ENCODE data around the gene MLX. TPM values are rescaled to one million over a fixed set of nuclear protein-coding genes. Genes with fewer than 3 reads are reported as not detected.
A peak's percentile ranks its signal among the peaks of the same experiment; 100 is the strongest.
"Not testable (repeated sequence)": the region's sequence is repeated elsewhere in the genome, so short reads cannot be mapped to it uniquely, and the experiment has no call there.

The MLX gene
- total RNA-seq, 1 donor from 2014 or later: 22.8 TPM

DNA sequence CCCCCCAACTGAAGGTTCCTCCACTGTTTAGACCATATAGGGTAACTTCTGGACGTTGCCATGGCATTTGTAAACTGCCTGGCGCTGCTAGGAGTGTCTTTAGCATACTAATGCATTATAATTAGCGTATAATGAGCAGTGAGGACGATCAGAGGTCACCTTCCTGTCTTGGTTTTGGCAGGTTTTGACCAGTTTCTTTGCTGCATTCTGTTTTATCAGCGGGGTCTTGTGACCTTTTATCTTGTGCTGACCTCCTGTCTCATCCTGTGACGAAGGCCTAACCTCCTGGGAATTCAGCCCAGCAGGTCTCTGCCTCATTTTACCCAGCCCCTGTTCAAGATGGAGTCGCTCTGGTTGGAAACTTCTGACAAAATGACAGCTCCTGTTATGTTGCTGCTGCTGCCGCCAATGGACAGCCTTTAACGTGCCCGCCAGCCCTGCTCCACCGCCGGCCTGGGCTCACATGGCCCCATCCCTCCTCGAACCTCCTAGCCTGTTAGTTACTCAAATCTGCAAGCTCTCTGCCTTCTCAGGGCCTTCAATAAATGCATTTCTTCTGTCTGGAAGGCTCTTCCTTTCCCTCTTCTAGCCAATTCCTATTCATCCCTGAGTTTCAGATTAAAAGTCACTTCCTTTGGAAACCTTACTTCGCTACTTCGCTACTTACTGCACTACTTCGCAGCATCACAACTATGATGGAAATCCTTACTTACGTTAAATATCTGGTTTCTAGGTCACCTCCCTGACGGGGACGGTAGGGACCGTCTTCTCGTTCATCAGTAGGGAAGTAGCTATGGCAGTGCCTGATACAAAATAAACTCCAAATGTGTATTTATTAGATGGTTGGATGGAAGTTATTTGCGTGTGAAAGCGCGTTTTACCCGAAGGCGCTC is 31.5 kb upstream of the MLX start:
- no peak for FAIRE-seq
- DNase-seq (ENCODE audit: low spot score in 2 of 2): peak in 1 of 2 donors; percentile 49

DNA sequence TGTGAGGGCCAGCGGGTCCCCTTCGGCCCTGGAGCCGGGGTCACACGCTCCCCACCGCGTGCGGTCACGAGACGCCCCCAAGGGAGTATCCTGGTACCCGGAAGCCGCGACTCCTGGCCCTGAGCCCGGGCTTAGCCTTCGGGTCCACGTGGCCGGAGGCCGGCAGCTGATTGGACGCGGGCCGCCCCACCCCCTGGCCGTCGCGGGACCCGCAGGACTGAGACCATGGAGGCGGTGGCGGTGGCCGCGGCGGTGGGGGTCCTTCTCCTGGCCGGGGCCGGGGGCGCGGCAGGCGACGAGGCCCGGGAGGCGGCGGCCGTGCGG is 30.9 kb upstream of the MLX start, which contains the start of gene NAGLU:
NAGLU (plus strand) TSS at position 194 of the 324 bp plus-strand sequence; CDS start at position 226, 32 bp downstream.
- FAIRE-seq (no peak), DNase-seq (ENCODE audit: low spot score in 2 of 2) (peak; percentile 99)

DNA sequence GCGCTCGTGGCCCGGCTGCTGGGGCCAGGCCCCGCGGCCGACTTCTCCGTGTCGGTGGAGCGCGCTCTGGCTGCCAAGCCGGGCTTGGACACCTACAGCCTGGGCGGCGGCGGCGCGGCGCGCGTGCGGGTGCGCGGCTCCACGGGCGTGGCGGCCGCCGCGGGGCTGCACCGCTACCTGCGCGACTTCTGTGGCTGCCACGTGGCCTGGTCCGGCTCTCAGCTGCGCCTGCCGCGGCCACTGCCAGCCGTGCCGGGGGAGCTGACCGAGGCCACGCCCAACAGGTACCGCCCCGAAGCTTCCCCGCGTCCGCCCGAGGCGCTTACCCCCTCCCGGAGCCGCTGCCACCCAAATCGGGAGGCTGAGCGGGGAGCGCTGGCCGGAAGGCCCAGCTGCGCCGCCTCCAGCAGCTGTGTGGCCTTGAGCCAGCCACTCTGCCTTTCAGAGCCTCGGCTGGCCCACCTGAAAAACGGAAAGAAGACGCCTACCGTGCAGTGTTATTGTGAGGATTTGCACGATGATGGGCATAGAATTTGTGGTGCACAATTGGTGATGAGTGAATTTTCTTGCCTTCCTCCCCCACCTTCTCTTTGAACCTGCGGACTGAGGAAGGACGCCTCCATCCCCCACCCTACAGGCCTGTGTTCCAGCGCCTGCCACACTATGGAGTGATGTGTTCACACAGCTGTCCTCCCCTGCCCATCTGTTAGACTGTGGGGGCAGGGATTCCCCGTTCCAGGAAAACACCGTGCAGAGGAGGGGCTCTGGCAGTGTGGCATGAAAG is 30.3 kb upstream of the MLX start:
- FAIRE-seq (no peak), DNase-seq (ENCODE audit: low spot score in 2 of 2) (peak; percentile 86 to 89)

DNA sequence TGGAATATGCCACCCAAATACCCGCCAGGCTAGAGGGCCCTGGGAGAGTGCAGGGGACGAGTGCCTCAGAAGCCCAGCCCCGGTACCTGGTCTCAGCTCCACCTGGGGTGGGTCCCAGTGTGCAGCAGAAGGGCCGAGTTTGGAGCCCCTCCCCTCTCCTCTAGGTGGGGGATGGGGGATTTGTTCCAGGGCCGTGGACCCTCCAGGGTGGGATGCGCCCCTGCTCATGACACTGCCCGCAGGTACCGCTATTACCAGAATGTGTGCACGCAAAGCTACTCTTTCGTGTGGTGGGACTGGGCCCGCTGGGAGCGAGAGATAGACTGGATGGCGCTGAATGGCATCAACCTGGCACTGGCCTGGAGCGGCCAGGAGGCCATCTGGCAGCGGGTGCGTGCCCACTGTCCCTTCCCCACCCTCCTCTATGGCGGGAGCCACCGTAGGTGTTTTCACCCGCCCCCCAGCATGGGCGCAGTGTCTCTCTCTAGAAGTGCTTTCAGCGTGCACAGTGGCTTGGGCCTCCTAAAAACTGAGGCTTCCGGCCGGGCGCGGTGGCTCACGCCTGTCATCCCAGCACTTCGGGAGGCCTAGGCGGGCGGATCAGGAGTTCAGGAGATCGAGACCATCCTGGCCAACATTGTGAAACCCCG is 29.6 kb upstream of the MLX start:
- no peak for FAIRE-seq

DNA sequence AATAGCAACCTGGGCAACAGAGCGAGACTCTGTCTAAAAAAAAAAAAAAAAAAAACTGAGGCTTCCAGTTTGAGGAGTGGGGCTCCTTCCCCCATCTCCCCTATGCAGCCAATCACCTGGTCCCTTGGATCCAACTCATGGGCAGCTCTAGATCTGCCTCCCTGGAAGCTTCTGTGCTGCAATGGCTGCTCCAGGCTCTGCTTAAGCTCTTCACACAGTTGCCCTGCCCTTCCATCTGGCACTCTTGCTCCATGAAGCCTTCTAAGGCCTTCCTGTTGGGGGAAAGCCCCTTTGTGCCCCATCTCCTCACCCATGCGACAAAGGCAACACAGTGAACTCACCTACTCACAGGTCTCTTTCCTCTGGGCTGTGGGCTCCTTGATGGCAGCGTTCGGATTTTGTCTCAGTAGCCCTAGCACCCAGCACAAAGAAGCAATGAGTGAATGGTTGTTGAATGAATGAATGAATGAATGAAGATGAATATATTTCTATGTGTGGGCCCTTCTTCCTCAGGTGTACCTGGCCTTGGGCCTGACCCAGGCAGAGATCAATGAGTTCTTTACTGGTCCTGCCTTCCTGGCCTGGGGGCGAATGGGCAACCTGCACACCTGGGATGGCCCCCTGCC is 29.0 kb upstream of the MLX start:
- no peak for FAIRE-seq
- no peak for DNase-seq (ENCODE audit: low spot score in 2 of 2)

More for the DNA sequence above, 29.6 kb upstream of the MLX start:
- no peak for DNase-seq (ENCODE audit: low spot score in 2 of 2)

DNA sequence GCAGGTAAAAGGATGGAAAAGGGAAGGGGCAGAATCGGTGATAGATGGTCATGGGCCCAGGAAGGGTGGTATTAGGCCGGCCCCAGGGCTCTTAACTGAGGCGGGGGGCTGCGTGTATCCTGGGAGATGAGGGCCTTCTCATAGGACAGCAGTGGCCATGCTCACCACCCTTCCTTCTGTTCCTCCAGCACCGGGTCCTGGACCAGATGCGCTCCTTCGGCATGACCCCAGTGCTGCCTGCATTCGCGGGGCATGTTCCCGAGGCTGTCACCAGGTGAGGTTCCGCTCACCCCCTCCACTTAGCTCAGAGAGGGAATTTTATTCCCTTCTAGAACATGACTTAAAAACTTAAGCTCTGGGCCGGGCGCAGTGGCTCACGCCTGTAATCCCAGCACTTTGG is 28.4 kb upstream of the MLX start:
- DNase-seq (ENCODE audit: low spot score in 2 of 2) (no peak), FAIRE-seq (no peak)

DNA sequence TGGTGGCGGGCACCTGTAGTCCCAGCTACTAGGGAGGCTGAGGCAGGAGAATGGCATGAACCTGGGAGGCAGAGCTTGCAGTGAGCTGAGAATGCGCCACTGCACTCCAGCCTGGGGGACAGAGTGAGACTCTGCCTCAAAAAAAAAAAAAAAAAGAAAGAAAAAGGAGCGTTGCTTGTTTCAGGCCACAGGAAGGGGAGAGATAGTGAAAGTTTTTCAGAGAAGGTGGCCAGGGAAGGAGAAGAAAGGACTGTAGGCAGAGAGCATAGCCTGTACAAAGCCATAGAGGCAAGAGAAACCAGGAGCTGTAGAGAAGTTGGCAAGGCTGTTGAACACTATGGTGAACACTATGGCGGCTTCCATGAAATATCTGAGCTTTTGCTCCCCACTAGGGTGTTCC is 26.3 kb upstream of the MLX start:
- not testable (repeated sequence) for DNase-seq (ENCODE audit: low spot score in 2 of 2); FAIRE-seq

DNA sequence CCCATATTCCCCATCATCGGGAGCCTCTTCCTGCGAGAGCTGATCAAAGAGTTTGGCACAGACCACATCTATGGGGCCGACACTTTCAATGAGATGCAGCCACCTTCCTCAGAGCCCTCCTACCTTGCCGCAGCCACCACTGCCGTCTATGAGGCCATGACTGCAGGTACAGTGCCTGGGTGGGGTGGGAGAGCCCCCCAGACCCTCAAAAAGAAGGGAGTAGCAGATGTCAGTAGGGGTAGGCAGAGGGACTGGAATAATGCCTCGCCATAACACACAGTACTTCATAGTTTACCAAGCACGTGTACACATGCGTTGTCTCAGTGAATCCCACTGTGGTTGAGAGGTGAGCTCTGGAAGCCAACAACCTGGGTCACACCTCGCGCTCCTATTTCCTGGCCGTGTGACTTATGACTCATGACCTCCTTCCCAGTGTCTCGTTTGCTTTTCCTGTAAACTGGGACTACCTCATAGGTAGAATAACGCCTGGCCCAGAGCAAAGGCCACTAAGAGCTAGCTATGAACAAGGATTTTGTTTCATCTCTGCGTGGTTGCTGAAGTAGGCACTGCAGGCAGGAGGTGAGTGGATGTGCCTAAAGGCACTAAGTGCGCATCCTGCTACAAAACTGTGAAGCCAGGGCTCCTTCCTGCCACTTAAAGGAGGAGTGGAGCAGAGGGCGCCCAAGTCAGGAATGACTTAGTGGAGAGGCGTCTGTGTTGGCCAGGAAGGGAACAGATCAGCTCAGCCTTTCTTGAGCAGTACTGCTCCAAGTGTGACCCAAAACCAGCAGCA is 25.7 kb upstream of the MLX start:
- no peak for DNase-seq (ENCODE audit: low spot score in 2 of 2)
- no peak for FAIRE-seq

DNA sequence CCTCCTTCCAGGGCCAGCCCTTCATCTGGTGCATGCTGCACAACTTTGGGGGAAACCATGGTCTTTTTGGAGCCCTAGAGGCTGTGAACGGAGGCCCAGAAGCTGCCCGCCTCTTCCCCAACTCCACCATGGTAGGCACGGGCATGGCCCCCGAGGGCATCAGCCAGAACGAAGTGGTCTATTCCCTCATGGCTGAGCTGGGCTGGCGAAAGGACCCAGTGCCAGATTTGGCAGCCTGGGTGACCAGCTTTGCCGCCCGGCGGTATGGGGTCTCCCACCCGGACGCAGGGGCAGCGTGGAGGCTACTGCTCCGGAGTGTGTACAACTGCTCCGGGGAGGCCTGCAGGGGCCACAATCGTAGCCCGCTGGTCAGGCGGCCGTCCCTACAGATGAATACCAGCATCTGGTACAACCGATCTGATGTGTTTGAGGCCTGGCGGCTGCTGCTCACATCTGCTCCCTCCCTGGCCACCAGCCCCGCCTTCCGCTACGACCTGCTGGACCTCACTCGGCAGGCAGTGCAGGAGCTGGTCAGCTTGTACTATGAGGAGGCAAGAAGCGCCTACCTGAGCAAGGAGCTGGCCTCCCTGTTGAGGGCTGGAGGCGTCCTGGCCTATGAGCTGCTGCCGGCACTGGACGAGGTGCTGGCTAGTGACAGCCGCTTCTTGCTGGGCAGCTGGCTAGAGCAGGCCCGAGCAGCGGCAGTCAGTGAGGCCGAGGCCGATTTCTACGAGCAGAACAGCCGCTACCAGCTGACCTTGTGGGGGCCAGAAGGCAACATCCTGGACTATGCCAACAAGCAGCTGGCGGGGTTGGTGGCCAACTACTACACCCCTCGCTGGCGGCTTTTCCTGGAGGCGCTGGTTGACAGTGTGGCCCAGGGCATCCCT is 23.5 kb upstream of the MLX start:
- DNase-seq (ENCODE audit: low spot score in 2 of 2) (no peak), FAIRE-seq (no peak)

DNA sequence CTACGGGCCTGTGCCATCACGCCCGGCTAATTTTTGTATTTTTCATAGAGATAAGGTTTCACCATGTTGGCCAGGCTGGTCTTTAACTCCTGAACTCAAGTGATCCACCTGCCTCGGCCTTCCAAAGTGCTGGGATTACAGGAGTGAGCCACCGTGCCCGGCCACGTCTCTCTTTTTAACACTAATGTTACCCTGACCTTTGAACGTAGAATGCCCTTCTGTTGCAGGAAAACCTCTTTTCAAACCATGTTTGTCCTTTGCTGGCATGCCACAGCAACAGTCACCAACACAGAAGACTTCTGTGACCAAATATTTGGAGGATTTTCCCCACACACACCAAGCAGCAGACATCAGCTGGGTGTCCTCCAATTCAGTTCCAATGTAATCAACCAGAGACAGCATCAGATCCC is 22.0 kb upstream of the MLX start:
- FAIRE-seq: no peak
- no peak for DNase-seq (ENCODE audit: low spot score in 2 of 2)

DNA sequence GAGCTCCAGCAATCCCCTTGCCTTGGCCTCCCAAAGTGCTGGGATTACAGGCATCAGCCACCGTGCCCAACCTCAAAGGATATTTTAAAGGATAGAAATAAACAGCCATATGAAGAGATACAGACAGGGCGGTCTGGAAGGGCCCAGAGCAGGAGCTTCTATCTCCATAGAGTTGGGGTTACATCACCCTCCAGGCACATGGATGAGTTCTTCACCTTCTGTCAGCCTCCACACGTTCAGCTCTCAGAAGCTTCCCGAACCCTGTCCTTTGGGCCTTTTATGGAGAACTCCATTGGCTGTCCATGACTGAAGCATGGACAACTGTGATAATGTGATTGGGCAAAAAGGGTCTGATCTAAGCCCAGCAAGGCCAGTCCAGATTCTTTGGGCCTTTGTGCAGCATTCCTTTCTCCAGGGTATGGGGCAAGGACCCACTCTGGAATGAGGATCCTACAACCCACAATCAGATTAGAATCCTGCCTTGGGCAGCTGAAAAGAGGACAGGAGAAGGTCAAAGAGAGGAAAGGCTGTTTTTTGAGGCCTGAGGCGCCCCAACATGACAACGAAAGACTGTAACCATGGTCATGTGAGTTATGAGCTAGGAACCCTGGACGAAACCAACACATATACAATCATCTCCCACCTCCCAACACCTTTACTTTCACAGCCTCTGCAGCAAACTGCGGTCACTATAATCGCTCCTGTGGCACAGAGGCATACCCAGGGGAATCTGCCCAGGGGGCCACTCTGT is 21.0 kb upstream of the MLX start:
- not testable (repeated sequence) for FAIRE-seq; DNase-seq (ENCODE audit: low spot score in 2 of 2)

DNA sequence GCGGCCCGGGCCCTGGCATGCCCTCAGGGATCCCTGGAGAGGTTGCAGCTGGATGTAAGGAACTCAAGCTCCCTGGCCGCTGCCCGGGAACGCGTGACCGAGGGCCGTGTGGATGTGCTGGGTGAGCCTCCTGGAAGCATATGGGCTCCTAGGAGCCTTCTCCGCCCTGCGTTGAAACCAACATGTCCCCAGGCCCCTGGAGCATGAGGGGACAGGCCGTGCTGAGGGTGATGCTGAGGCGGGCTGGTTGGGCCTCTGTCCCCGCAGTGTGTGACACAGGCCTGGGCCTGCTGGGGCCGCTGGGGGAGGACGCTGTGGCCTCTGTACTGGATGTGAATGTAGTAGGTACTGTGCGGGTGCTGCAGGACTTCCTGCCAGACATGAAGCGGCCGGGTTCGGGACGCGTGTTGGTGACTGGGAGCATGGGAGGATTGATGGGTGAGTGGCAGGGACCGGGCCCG is 19.9 kb upstream of the MLX start:
- DNase-seq (ENCODE audit: low spot score in 2 of 2): no peak
- no peak for FAIRE-seq

DNA sequence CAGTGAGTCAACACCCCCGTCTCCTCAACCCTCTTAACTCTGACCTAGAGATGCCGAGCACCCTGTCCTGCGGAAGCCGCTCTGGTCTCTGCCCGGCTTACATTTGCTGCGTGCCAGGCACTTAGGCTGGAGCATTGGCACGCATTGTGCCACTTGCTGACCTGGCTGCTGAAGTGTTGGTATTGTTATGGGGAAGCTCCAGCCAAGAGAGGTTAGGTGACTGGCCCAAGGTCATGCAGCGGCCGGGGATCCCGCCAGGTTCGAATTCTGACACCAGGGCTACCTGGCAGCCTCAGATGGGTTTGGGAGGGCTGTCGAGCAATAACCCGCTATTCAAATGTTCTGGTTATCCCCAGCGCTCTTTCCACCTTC is 19.2 kb upstream of the MLX start:
- DNase-seq (ENCODE audit: low spot score in 2 of 2) (no peak), FAIRE-seq (no peak)

DNA sequence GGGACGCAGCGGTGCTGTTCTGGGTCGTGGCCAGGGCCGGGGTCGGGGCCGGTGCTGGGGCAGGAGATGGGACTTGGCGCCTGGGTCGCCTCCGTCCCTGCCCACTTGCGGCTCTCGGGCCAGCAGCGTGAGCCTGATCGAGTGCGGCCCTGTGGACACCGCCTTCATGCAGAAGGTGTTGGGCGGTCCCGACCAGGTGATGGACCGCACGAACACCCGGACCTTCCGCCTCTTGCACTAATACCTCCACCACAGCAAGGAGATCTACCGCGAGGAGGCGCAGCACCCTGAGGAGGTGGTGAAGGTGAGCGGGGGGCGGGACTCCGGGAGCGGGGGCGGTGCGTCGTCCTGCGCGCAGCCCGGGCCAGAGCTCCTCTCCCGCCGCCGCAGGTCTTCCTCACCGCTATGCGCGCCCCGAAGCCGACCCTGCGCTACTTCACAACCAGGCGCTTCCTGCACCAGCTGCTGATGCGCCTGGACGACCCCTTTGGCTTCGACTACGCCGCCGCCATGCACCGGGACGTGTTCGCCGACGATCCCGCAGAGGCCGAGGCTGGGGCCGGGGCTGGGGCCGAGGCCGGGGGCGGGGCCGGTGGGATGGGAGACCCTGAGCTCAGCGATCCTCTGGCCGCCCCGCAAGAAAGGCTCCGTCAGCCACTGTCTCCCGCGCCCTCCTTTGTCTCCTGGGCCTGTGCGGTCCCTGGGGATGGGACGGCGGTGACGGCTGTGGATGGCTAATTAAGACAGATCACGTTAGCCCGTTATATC is 18.6 kb upstream of the MLX start:
- no peak for DNase-seq (ENCODE audit: low spot score in 2 of 2)
- FAIRE-seq: no peak

DNA sequence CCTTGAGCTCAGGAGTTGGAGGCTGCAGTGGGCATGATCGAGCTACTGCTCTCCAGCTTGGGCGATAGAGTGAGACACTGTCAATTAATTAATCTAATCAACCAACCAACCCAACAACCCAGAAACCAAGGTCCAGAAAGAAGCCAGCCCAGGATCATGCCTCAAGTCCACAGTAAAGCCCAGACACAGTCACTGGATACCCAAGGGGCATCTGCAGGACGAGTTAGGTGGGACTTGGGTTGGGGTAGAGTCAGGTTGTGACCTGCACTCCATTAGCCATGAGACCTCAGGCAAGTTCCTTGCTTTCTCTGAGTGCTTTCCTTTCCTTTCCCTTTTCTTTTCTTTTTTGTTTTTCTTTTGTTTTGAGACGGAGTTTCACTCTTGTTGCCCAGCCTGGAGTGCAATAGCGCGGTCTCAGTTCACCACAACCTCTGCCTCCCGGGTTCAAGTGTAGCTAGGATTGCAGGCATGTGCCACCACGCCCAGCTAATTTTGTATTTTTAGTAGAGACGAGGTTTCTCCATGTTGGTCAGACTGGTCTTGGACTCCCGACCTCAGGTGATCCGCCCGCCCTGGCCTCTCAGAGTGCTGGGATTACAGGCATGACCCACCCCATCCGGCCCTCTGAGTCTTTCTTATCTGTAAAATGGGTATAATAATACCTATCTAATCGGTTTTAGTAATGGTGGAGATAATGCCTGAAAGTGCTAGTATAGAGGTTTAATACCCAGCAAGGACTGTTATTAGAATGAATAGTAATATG is 17.7 kb upstream of the MLX start:
- DNase-seq (ENCODE audit: low spot score in 2 of 2) (no peak), FAIRE-seq (no peak)

DNA sequence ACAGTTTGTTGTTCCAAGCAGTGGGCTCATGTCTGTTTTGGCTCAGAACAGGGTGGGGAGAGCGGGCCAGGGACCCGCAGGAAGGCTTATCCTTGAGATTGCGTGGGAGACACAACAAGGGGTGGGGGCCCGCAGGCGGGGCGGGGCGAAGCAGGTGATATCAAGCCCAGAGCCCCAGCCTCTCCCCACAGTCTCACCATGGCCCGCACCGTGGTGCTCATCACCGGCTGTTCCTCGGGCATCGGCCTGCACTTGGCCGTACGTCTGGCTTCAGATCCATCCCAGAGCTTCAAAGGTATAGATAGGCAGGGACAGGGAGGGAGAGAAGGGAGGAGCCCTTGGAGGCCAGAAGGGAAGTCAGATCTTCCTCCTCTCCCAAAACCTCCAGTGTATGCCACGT is 14.2 kb upstream of the MLX start, which contains the start of gene HSD17B1:
HSD17B1 (plus strand) TSS at position 188 of the 400 bp plus-strand sequence; CDS start at position 199, 11 bp downstream.
- not testable (repeated sequence) for FAIRE-seq; DNase-seq (ENCODE audit: low spot score in 2 of 2)
